HG02981 (cell line): ENCODE data around the gene CCBE1.
"Not testable (repeated sequence)": the region's sequence is repeated elsewhere in the genome, so short reads cannot be mapped to it uniquely, and the experiment has no call there.

Source experiments
- ATAC-seq: cut with Tn5 transposase; IDR thresholded peaks from one replicate; pipeline ENCODE4 v1.9.1; 2021; ENCODE audit warnings: mild to moderate bottlenecking, moderate library complexity; ENCODE audit not compliant: unreplicated experiment

Gene CCBE1

DNA sequence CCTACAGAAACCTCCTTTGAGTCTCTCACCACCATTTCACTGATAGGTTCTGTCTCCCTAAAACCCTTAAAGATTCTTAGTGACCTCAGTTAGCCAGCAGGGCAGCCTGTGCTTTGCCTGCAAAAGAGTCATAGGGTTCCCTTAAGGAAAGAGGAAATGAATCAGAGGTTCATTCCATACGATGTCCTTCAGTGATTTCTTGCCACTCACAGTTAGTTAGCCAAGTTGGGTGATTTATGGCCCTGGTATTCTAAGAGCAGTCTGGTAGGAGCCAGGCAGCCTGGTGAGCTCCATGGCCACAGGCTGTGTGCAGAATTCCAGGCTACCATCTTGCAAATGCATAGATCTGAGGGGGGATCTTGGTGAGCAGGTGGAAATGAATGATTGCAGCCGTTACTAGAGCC is 18.7 kb upstream of the CCBE1 start:
- ATAC-seq, result no peak

- no peak for ATAC-seq
Observed at GRCh38 chr18:59715445-59715844, 18.2 kb upstream of the CCBE1 start.

DNA sequence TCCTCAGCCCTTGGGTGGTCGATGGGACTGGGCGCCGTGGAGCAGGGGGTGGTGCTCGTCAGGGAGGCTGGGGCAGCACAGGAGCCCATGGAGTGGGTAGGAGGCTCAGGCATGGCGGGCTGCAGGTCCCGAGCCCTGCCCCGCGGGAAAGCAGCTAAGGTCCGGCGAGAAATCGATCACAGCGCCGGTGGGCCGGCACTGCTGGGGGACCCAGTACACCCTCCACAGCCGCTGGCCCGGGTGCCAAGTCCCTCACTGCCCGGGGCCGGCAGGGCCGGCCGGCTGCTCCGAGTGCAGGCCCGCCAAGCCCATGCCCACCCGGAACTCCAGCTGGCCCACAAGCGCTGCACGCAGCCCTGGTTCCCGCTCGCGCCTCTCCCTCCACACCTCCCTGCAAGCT is 16.9 kb upstream of the CCBE1 start:
- ATAC-seq, result not testable (repeated sequence)

GRCh38 chr18:59712311-59712710 is 15.1 kb upstream of the CCBE1 start:
- no peak for ATAC-seq

- ATAC-seq, result no peak
Observed at GRCh38 chr18:59708988-59709387, 11.8 kb upstream of the CCBE1 start.

DNA sequence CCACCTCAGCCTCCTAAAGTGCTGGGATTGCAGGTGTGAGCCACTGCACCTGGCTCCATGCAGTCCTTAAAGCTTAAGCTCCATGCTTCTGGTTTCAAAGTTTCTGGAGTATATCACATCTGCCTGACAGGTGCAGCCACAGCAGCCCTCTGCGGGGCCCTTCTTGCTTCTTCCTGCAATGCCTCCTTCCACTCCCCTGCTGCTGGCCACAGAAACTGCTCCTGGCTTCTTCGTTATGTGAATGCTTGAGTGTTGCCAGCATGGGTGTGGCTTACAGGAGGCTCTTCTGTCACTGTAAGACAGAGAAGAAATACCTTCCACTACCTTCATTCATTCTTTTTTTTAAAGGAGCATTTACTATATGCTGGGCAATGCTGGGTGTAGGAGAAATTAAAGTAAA is 10.1 kb upstream of the CCBE1 start:
- no peak for ATAC-seq

GRCh38 chr18:59706499-59706898 is 9.3 kb upstream of the CCBE1 start:
- ATAC-seq, result no peak

DNA sequence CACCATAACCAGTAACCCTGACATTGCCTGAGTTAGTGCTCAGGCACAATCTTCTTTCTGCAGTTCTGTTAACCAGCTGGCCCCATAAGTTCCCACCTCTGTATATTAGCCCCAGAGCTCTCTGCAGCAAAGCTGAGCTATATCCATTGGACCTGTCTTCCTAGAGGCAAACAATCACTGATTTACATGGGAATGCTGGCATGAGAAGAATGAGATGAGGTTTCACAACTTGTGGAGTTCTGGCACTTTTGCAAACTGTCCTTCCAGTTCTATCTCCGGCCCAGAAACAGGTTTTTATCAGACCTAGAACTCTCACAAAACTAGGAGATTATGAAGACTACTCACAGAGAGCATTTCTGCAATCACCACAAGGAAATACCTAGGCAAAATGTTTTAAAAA is 7.9 kb upstream of the CCBE1 start:
- no peak for ATAC-seq

DNA sequence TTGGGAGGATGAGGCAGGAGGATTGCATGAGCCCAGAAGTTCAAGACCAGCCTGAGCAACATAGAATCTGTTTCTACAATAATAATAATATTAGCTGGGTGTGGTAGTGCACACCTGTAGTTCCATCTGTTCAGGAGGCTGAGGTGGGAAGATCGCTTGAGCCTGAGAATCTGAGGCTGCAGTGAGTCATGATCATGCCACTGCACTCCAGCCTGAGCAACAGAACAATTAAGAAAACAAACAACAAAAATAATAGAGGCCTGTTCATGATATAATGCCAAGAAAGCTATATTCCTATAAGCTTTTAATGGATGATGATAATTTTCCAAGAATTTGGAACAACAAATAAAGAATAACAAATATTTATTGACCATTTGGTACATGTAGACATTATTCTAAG is 6.9 kb upstream of the CCBE1 start:
- ATAC-seq, result no peak

GRCh38 chr18:59701272-59701671 is 4.0 kb upstream of the CCBE1 start:
- ATAC-seq, result no peak

- ATAC-seq, result no peak
Observed at GRCh38 chr18:59700535-59700967, 3.3 kb upstream of the CCBE1 start.

DNA sequence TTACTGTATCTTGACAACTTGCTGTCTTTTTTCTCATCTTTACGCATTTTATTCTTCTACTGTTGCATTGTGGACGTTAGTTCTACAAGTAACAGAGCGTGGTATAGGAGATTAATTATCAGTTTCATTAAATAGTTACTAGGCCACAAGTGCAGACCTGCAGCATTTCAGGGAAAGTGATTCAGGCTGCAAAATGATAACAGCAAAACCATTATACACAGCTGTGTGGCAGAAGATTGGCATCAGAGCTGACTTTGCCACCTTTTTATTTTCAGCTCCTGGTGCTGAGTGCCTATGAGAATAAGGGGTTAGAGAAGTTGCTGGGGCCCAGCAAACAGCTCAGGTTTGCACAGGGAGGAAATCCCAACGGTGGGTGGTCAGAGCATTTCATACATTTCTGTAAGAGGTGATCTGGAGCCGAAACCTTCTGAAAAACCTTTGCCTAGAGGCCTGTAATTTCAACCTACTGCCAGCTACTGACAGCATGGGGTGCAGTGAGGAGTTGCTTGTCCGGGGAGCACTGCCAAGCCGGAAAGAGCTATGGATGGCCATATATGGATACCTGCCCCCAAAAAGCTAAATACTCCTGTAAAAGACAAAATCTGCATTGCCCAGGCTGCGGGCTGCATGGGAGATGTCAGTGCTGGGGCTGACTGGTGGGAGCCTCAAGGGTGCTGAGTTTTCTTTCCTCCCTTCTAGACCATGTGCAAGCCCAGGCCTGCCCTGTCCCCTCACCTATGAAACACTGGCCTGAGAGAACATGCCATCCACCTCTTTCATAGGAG is 2.7 kb upstream of the CCBE1 start:
- no peak for ATAC-seq

- ATAC-seq, result no peak
Observed at GRCh38 chr18:59699061-59699460, 1.8 kb upstream of the CCBE1 start.

- ATAC-seq, result peak; percentile 31
Observed at GRCh38 chr18:59696311-59697235, 650 bp downstream of the CCBE1 start.

GRCh38 chr18:59695551-59695950 is 1.7 kb downstream of the CCBE1 start:
- no peak for ATAC-seq

GRCh38 chr18:59694824-59695223 is 2.4 kb downstream of the CCBE1 start:
- no peak for ATAC-seq

DNA sequence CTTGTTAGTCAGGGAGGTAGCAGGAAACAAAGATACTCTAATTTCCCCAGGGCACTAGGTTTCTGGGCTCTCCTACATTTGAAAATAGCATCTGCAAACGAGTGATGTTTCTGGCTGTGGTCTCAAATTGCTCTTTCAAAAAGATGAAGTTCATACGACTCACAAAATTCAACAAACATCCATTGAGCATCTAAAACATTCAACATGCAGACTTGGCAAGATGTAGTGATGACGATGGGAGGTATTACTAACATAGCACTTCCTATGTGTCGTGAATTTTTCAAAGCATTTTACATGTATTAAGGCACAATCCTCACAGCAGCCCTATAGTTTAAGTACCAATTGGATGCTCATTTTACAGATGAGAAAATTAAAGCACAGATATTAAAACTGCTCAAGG is 5.2 kb downstream of the CCBE1 start:
- ATAC-seq, result no peak

DNA sequence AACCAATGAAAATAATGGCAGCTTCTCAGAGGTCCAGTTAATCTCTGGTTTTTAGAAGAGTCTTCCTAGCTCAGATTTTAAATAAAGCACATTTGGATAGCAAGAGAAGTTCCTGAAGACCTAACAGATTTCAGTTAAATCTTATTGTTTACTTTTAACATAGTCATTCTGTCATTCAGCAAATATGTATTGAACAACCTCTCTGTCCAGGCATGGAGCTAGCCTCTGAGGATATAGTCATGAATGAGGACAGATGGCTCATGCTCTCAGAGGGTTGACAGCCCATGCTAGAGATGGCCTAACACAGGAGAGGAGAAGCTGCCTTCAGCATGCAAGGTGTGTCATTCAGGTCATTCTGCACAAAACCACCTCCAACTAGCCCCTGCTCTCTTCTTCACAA is 6.2 kb downstream of the CCBE1 start:
- ATAC-seq, result no peak

DNA sequence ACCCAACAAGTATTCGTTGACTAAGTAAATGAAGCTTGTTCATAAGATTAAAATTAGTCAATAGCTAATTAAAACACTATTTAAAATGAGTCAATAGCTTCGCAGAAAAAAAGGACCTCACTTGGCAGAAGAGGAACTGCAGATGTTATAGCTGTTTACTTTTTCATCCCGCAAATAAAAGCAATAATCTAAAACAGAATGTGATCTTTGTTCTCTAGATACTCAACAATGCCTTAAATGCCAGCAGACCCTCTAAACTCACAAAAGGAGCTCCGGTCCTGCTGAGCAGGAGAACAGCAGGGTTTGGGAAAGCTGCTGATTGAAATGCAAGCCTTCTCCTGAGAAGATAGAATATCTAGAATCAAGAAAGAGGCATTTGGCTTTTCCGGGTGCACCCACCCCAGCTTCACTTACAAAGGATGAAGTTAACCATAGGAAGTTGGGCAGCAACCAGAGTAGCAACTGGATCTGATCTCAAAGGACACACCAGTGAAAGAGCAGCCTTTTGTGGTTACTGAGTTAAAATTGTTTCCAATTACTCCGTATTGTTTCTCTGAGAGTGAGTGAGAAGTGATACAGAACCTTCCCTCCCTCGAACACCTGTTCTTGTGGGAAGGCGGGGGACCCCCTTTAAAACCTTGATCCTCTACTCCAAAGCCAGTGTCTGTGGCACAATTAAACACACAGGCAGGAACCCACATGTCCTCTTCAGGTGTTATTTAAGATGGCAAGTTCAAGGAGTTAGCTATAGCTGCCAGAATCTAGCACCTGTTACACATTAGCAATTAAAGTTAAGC is 6.8 kb downstream of the CCBE1 start:
- no peak for ATAC-seq

- ATAC-seq, result no peak
Observed at GRCh38 chr18:59689756-59690155, 7.5 kb downstream of the CCBE1 start.

- no peak for ATAC-seq
Observed at GRCh38 chr18:59686260-59686659, 11.0 kb downstream of the CCBE1 start.
